Stomach (tissue), 9 donors: Measurements from ENCODE around the gene RBM18. TPM values are rescaled to one million over a fixed set of nuclear protein-coding genes. Genes with fewer than 3 reads are reported as not detected.

Source experiments
- DNase-seq, 2 donors: peaks; one replicate each; pipeline versions ENCODE4 v3.0.0 to v3.0.0-alpha.2; 2013 to 2019
- H3K27ac ChIP-seq, 5 donors: fragments of 200-600 bp in 4 of 5; sonication (generic) in 4 of 5; one replicate each; pipeline ENCODE4 v1.5.1; 2013 to 2019; ENCODE audit warnings: mild to moderate bottlenecking in 1 of 5, moderate library complexity in 1 of 5
- H3K27me3 ChIP-seq, 3 donors: fragments of 200-600 bp; sonication (generic); one replicate each; pipeline ENCODE4 v1.5.1; 2017 to 2019; ENCODE audit warnings: mixed run types in 1 of 3
- H3K36me3 ChIP-seq, 4 donors: fragments of 200-600 bp; sonication (generic); 1 replicate in 3 of 4; 2 replicates in 1 of 4; pipeline ENCODE4 v1.5.1; 2016 to 2019
- H3K4me1 ChIP-seq, 4 donors: fragments of 200-600 bp; sonication (generic); one replicate each; pipeline ENCODE4 v1.5.1; 2016 to 2019
- H3K4me3 ChIP-seq, 4 donors: fragments of 200-600 bp; sonication (generic) in 3 of 4; one replicate each; pipeline ENCODE4 v1.5.1; 2016 to 2019; ENCODE audit warnings: mild to moderate bottlenecking in 1 of 4
- H3K9me3 ChIP-seq, 4 donors: fragments of 200-600 bp; sonication (generic); one replicate each; pipeline ENCODE4 v1.5.1; 2016 to 2019
- EP300 ChIP-seq: sonication (generic); formaldehyde crosslinking; IDR thresholded peaks from one replicate; pipeline ENCODE4 v1.6.1; 2017; ENCODE audit warnings: antibody characterized with exemption
- POLR2A ChIP-seq, 4 donors: fragments of 450-650 bp; IDR thresholded peaks; one replicate each; pipeline ENCODE4 v1.6.1; 2016; ENCODE audit warnings: antibody characterized with exemption in 4 of 4, control low read depth in 2 of 4, mild to moderate bottlenecking in 1 of 4, moderate library complexity in 1 of 4
- POLR2AphosphoS5 ChIP-seq, 3 donors: sonication (generic); formaldehyde crosslinking; IDR thresholded peaks; one replicate each; pipeline ENCODE4 v1.6.1; 2016; ENCODE audit warnings: antibody characterized with exemption in 3 of 3
- WGBS, 5 donors: extraction: QIAGEN DNeasy Blood & Tissue Kit in 3 of 5; methylation state at CpG; one replicate each; pipeline versions ENCODE4 v1.1.5 to v1.1.7; 2013 to 2018; 5-methylcytosine and 5-hydroxymethylcytosine counted together
- intact Hi-C: fragments of 100-400 bp; cut with DNase I; formaldehyde crosslinking; loops from one replicate; pipeline ENCODE4 v1.15.1; 2023; ENCODE audit warnings: low total_unique reads
- polyA plus RNA-seq, 3 donors: library from polyadenylated mRNA; stranded (reverse); fragments of 200-250 nt; gene quantifications; one replicate each; pipeline ENCODE4 v1.2.3, GENCODE V29; 2013
- total RNA-seq, 5 donors: library from RNA; depleted of rRNA; stranded (reverse); fragments of >200 nt; gene quantifications; one replicate each; pipeline versions ENCODE4 v1.1.0 to v1.2.3, GENCODE V29; 2014 to 2016
- TF ChIP-seq, protein P1 (sequence below), 7 experiments: fragments of 450-650 bp in 4 of 7; fragments of 200-600 bp in 3 of 7; sonication (generic) in 3 of 7; IDR thresholded peaks; one replicate each; pipeline ENCODE4 v1.5.1; 2016 to 2019; ENCODE audit warnings: antibody characterized with exemption in 7 of 7, control low read depth in 2 of 7, mild to moderate bottlenecking in 1 of 7
- donor health status: healthy with polysubstance abuse.
- donor health status: Bipolar disorder and iron deficiency.
- donor health status: healthy.

The RBM18 gene
- total and polyA plus RNA-seq, 8 donors, result 1.8 to 13.6 (median 6.5) TPM

DNA sequence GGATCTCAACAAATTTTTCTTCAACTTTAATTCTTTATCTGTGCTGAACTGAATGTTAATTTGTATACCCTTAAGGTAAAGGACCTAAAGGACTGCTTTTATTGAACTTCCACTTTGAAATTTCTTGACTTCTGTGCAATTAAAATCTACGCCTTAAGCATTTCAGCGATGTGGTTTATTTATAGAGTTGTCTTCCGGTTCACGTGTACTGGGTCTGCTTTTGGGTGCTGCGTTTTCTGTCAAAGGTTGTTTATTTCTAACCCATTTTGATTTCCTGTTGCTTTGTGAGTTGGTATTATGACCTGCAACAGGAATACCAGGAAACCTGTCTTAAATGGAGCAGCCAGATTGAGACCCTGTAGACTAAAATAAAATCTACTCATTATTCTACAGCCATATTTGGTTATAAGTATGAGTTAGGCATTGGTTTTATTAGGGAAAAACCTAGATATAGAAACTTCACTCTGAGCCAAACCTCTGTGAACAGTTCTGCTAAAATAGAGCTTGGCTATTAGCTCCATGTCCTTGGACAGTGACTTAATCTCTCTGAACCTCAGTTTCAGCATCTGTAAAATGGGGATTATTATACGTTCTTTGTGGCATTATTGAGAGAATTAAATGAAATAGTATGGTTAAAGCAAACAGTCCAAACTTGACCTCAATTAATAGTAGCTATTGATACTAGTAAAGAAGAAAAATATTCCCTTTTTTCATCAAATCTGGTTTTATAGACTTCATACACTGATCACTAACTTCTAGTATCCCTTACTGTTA, 3.6 kb upstream of the RBM18 start:
- H3K27me3 ChIP-seq, result no peaks in the 10 kb centered on the region
- peaks cover 0 to 23% (median 19%) of the 10 kb centered on the region in 4 donors for H3K36me3 ChIP-seq
- H3K27ac ChIP-seq, result no peak overlapping the region
- no peak overlapping the region for H3K4me3 ChIP-seq
- TF ChIP-seq POLR2AphosphoS5 (IDR thresholded peaks at IDR 0.05) (no peak), EP300 (no peak), POLR2A (IDR thresholded peaks at IDR 0.05) (no peak)
- TF ChIP-seq, protein P1, sequence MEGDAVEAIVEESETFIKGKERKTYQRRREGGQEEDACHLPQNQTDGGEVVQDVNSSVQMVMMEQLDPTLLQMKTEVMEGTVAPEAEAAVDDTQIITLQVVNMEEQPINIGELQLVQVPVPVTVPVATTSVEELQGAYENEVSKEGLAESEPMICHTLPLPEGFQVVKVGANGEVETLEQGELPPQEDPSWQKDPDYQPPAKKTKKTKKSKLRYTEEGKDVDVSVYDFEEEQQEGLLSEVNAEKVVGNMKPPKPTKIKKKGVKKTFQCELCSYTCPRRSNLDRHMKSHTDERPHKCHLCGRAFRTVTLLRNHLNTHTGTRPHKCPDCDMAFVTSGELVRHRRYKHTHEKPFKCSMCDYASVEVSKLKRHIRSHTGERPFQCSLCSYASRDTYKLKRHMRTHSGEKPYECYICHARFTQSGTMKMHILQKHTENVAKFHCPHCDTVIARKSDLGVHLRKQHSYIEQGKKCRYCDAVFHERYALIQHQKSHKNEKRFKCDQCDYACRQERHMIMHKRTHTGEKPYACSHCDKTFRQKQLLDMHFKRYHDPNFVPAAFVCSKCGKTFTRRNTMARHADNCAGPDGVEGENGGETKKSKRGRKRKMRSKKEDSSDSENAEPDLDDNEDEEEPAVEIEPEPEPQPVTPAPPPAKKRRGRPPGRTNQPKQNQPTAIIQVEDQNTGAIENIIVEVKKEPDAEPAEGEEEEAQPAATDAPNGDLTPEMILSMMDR (IDR thresholded peaks at IDR 0.05), result no peak
- intact Hi-C loops, result loop anchor here (10.0 kb wide), 2 partner anchors 57 to 143 kb away; no protein-coding TSS in a partner anchor
- 83 to 91% (median 88%) methylated on average over 6 of the region's 6 CpGs for WGBS, 5 donors
- DNase-seq, result no peak
- no peaks in the 10 kb centered on the region for H3K9me3 ChIP-seq
- H3K4me1 ChIP-seq, result peaks cover 16 to 34% (median 22%) of the 10 kb centered on the region in 4 donors

DNA sequence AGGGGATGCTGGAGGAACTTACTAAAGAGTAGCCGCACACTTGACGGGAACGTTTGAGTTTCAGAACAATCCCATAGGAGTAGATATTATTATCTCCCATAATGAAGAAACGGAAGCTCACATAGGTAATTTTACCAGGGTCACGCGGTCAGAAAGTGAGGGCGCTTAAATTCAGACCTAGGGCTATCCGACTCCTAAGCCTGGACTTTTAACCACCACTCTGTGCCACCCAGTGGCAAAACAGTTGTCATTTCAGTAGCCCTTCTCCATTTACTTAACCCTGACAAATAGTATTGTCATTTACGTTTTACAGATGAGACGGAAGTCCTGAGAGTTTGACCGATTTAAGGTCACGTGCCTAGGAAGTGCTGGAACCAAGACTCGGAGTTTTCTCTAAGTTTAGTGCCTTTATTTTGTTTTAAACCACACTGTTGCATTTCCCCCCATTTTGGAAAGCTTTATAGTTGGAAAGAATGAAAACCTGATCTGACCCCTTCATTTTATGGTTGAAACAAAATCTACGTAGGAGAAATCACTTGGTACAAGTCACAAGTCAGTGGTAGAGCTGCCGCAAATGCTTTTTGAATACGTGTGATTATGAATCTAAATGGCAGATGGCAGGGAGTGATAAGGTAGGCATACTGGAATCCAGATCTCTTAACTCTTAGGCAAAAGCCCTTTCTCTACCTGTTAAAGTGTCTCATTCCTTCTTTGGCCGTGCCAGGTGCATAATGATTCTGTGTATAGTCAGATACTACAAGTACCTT, 692 bp upstream of the RBM18 start:
- no peak for DNase-seq
- H3K36me3 ChIP-seq, result peaks cover 4 to 13% (median 9%) of the 10 kb centered on the region in 4 donors
- H3K27ac ChIP-seq, result peak overlapping the region; percentile 92 to 96 (median 95)
- H3K9me3 ChIP-seq, result no peaks in the 10 kb centered on the region
- no peaks in the 10 kb centered on the region for H3K27me3 ChIP-seq
- intact Hi-C loops, result loop anchor here (10.0 kb wide), 2 partner anchors 59 to 141 kb away; no protein-coding TSS in a partner anchor
- H3K4me1 ChIP-seq, result peaks cover 35 to 59% (median 46%) of the 10 kb centered on the region in 4 donors
- TF ChIP-seq, protein P1 (IDR thresholded peaks at IDR 0.05), result no peak
- no peak for TF ChIP-seq POLR2AphosphoS5 (IDR thresholded peaks at IDR 0.05)
- TF ChIP-seq EP300, result no peak
- no peak for TF ChIP-seq POLR2A (IDR thresholded peaks at IDR 0.05)
- 6 to 10% (median 7%) methylated on average over 17 of the region's 17 CpGs for WGBS, 5 donors
- H3K4me3 ChIP-seq, result peak overlapping the region; percentile 60 to 77 (median 71)

DNA sequence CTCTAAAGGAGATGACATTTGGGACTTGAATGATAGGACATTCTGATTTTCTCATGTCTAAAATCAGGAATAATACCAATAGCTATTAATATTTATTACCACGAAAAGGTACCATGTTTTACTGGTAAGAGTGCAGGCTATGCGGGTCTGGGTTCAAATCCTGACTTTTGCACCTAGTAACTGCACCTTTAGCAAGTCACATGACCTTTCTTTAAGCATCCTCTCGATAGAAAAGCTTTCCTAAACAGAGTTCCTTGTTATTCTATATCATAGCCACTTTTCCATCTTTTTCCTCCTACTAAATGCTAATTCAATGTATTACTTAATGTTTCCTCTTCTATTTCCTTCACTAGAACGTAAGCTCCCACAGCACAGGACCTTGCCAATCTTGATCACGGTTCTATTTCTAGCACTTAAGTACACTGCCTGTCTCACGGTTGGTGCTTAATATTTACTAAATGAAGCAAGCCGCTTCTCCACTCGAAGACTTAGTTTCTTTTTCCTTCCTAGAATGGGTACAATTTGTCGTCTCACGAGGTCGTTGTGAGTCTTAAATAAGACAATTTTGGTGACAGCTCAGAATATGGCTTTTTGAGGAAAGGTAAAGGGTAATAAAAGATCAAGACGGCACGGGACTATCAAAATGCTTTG, 816 bp downstream of the RBM18 start:
- Histone ChIP-seq H3K4me1 (peaks cover 35 to 59% (median 48%) of the 10 kb centered on the region in 4 donors), H3K27me3 (no peaks in the 10 kb centered on the region), H3K27ac (peak overlapping the region; percentile 92 to 96 (median 95)), H3K36me3 (peaks cover 12 to 29% (median 24%) of the 10 kb centered on the region in 4 donors), H3K9me3 (no peaks in the 10 kb centered on the region), H3K4me3 (peak overlapping the region; percentile 60 to 77 (median 71))
- peak in 1 of 2 donors; percentile 35 for DNase-seq
- intact Hi-C loops, result loop anchor here (10.0 kb wide), 2 partner anchors 61 to 139 kb away; no protein-coding TSS in a partner anchor
- 9 to 13% (median 12%) methylated on average over 13 of the region's 13 CpGs for WGBS, 5 donors
- no peak for TF ChIP-seq POLR2A (IDR thresholded peaks at IDR 0.05)
- no peak for TF ChIP-seq EP300
- TF ChIP-seq, protein P1 (IDR thresholded peaks at IDR 0.05), result no peak
- no peak for TF ChIP-seq POLR2AphosphoS5 (IDR thresholded peaks at IDR 0.05)

DNA sequence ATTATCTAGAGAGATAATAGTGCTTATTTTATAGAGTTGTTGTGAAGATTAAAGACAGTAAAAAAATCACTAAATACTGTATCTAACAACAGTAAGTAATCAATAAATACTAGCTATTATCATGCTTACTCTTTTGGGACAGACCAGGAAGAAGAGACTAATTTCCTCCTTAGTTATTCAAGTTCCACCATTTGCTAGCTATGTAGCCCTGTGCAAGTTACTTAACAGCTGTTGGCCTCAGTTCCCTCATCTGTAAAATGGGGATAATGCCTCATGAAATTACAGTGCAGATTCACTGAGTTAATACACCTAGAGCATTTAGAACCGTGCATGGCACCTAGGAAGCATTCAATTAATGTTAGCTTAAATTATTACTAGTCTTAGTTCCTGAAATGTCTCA, 2.6 kb downstream of the RBM18 start:
- no peak for DNase-seq
- peak overlapping the region in 4 of 5 donors; percentile 29 to 96 (median 94) for H3K27ac ChIP-seq

More for the DNA sequence above, 2.6 kb downstream of the RBM18 start:
- 80 to 93% (median 82%) methylated on average over 1 of the region's 1 CpG for WGBS, 5 donors
- Histone ChIP-seq H3K9me3 (no peaks in the 10 kb centered on the region), H3K36me3 (peaks cover 12 to 46% (median 42%) of the 10 kb centered on the region in 4 donors), H3K4me1 (peaks cover 35 to 59% (median 44%) of the 10 kb centered on the region in 4 donors), H3K27me3 (no peaks in the 10 kb centered on the region), H3K4me3 (no peak overlapping the region)
- TF ChIP-seq, protein P1 (IDR thresholded peaks at IDR 0.05), result no peak
- TF ChIP-seq EP300 (no peak), POLR2AphosphoS5 (IDR thresholded peaks at IDR 0.05) (no peak), POLR2A (IDR thresholded peaks at IDR 0.05) (no peak)
- intact Hi-C loops, result loop anchor here (10.0 kb wide), 2 partner anchors 63 to 137 kb away; no protein-coding TSS in a partner anchor
